Inflammatory macrophage (primary cell): ENCODE measurements around the gene EFCAB7.
A peak's percentile ranks its signal among the peaks of the same experiment; 100 is the strongest.

Source experiments
- DNase-seq, 2 donors: peaks; one replicate each; pipeline ENCODE4 v3.0.0-alpha.2; 2020 to 2022
- total RNA-seq, 18 experiments: gene quantifications; one replicate each; lab custom pipeline; 2026; ENCODE audit warnings: mixed read lengths in 6 of 18, inconsistent platforms in 2 of 18; lab: John Stamatoyannopoulos, UW

Gene EFCAB7
- 0.16 to 5.4 (median 2.7) reads per million in 18 experiments for total RNA-seq

GRCh38 chr1:63522891-63523728, at the start of gene EFCAB7, which contains the start of gene ITGB3BP:
Gene EFCAB7 (plus strand): TSS chr1:63523525. CDS start chr1:63525573, 2,048 bp downstream.
Gene ITGB3BP (minus strand): TSS chr1:63523225. CDS start chr1:63523133, 92 bp downstream.
- DNase-seq = peak; percentile 91 to 93

- DNase-seq = no peak
Observed at GRCh38 chr1:63475761-63476160, 47.6 kb upstream of the EFCAB7 start.

- no peak for DNase-seq
Observed at GRCh38 chr1:63480057-63480456, 43.3 kb upstream of the EFCAB7 start.

- DNase-seq = no peak
Observed at GRCh38 chr1:63486629-63487028, 36.7 kb upstream of the EFCAB7 start.

GRCh38 chr1:63487336-63488065, 35.8 kb upstream of the EFCAB7 start:
- no peak for DNase-seq

GRCh38 chr1:63497577-63497976, 25.7 kb upstream of the EFCAB7 start:
- no peak for DNase-seq

GRCh38 chr1:63498106-63498505, 25.2 kb upstream of the EFCAB7 start:
- DNase-seq = no peak

GRCh38 chr1:63501256-63501655, 22.1 kb upstream of the EFCAB7 start:
- no peak for DNase-seq

GRCh38 chr1:63506782-63507181, 16.5 kb upstream of the EFCAB7 start:
- DNase-seq = no peak

- DNase-seq = no peak
Observed at GRCh38 chr1:63509718-63510117, 13.6 kb upstream of the EFCAB7 start.

GRCh38 chr1:63512584-63512983, 10.7 kb upstream of the EFCAB7 start:
- no peak for DNase-seq

GRCh38 chr1:63516629-63517028, 6.7 kb upstream of the EFCAB7 start:
- DNase-seq = no peak

GRCh38 chr1:63523738-63524137, 413 bp downstream of the EFCAB7 start:
- no peak for DNase-seq

- DNase-seq = no peak
Observed at GRCh38 chr1:63524201-63524600, 876 bp downstream of the EFCAB7 start.

GRCh38 chr1:63532727-63533126, 9.4 kb downstream of the EFCAB7 start:
- no peak for DNase-seq

GRCh38 chr1:63533931-63534330, 10.6 kb downstream of the EFCAB7 start:
- no peak for DNase-seq

- DNase-seq = no peak
Observed at GRCh38 chr1:63534406-63534805, 11.1 kb downstream of the EFCAB7 start.

- DNase-seq = no peak
Observed at GRCh38 chr1:63537006-63537405, 13.7 kb downstream of the EFCAB7 start.

- DNase-seq = peak in 1 of 2 donors; percentile 29
Observed at GRCh38 chr1:63537940-63538339, 14.6 kb downstream of the EFCAB7 start.

GRCh38 chr1:63545780-63546179, 22.5 kb downstream of the EFCAB7 start:
- no peak for DNase-seq

GRCh38 chr1:63547621-63548294, 24.4 kb downstream of the EFCAB7 start:
- no peak for DNase-seq

- DNase-seq = no peak
Observed at GRCh38 chr1:63548303-63548702, 25.0 kb downstream of the EFCAB7 start.

GRCh38 chr1:63548877-63549276, 25.6 kb downstream of the EFCAB7 start:
- DNase-seq = no peak
